GM18508 (cell line): ENCODE measurements around the gene SENP7.
"Not testable (repeated sequence)": the region's sequence is repeated elsewhere in the genome, so short reads cannot be mapped to it uniquely, and the experiment has no call there.

Source experiments
- ATAC-seq: cut with Tn5 transposase; IDR thresholded peaks from one replicate; pipeline ENCODE4 v1.9.1; 2021; ENCODE audit warnings: moderate number of reproducible peaks; ENCODE audit not compliant: insufficient read depth, unreplicated experiment

The SENP7 gene

GRCh38 chr3:101351829-101352228, 161.2 kb downstream of the SENP7 start:
- ATAC-seq = no peak

GRCh38 chr3:101340591-101340990, 172.4 kb downstream of the SENP7 start:
- ATAC-seq = no peak

- no peak for ATAC-seq
Observed at GRCh38 chr3:101333883-101334282, 179.1 kb downstream of the SENP7 start.

- ATAC-seq = no peak
Observed at GRCh38 chr3:101329016-101329673, 183.9 kb downstream of the SENP7 start.

GRCh38 chr3:101325393-101326134, 187.4 kb downstream of the SENP7 start:
- no peak for ATAC-seq

- ATAC-seq = no peak
Observed at GRCh38 chr3:101320475-101320874, 192.5 kb downstream of the SENP7 start, which contains the start of gene IMPG2. Gene IMPG2 (minus strand): TSS chr3:101320575. CDS start chr3:101320372, 203 bp downstream.

GRCh38 chr3:101319531-101319930, 193.5 kb downstream of the SENP7 start:
- ATAC-seq = no peak

GRCh38 chr3:101312545-101312944, 200.5 kb downstream of the SENP7 start:
- no peak for ATAC-seq

GRCh38 chr3:101311676-101312075, 201.3 kb downstream of the SENP7 start:
- no peak for ATAC-seq

GRCh38 chr3:101310978-101311375, 202.0 kb downstream of the SENP7 start:
- ATAC-seq = no peak

- ATAC-seq = not testable (repeated sequence)
Observed at GRCh38 chr3:101308147-101308772, 204.8 kb downstream of the SENP7 start.

- no peak for ATAC-seq
Observed at GRCh38 chr3:101303836-101304235, 209.2 kb downstream of the SENP7 start.

GRCh38 chr3:101303089-101303731, 209.8 kb downstream of the SENP7 start:
- ATAC-seq = no peak

- no peak for ATAC-seq
Observed at GRCh38 chr3:101300073-101300472, 212.9 kb downstream of the SENP7 start.

- no peak for ATAC-seq
Observed at GRCh38 chr3:101292027-101292426, 221.0 kb downstream of the SENP7 start.

- ATAC-seq = no peak
Observed at GRCh38 chr3:101288294-101288693, 224.7 kb downstream of the SENP7 start.

- ATAC-seq = no peak
Observed at GRCh38 chr3:101284757-101285156, 228.3 kb downstream of the SENP7 start.

- ATAC-seq = no peak
Observed at GRCh38 chr3:101281521-101282030, 231.4 kb downstream of the SENP7 start.

- ATAC-seq = no peak
Observed at GRCh38 chr3:101279765-101280385, 233.1 kb downstream of the SENP7 start.

- ATAC-seq = no peak
Observed at GRCh38 chr3:101279162-101279561, 233.8 kb downstream of the SENP7 start.
